Testis (tissue), 3 donors: ENCODE measurements around the gene FAM53A. TPM values are rescaled to one million over a fixed set of nuclear protein-coding genes. Genes with fewer than 3 reads are reported as not detected.
A peak's percentile ranks its signal among the peaks of the same experiment; 100 is the strongest.

Experiments used
- DNase-seq: peaks from one replicate; pipeline ENCODE4 v3.0.0-alpha.2; 2019
- H3K27ac ChIP-seq, 2 donors: fragments of 200-600 bp; sonication (generic); one replicate each; pipeline ENCODE4 v1.5.1; 2019
- H3K27me3 ChIP-seq: fragments of 200-600 bp; sonication (generic); one replicate; pipeline ENCODE4 v1.5.1; 2019
- H3K36me3 ChIP-seq: fragments of 200-600 bp; sonication (generic); one replicate; pipeline ENCODE4 v1.5.1; 2017; ENCODE audit warnings: low read depth; ENCODE audit errors: missing control alignments
- H3K4me1 ChIP-seq: fragments of 200-600 bp; sonication (generic); one replicate; pipeline ENCODE4 v1.5.1; 2019
- H3K4me3 ChIP-seq, 2 donors: fragments of 200-600 bp; sonication (generic); one replicate each; pipeline ENCODE4 v1.5.1; 2017 to 2019
- H3K9me3 ChIP-seq: fragments of 200-600 bp; sonication (generic); one replicate; pipeline ENCODE4 v1.5.1; 2017
- POLR2A ChIP-seq: fragments of 450-650 bp; IDR thresholded peaks from one replicate; pipeline ENCODE4 v1.6.1; 2017; ENCODE audit warnings: antibody characterized with exemption, mild to moderate bottlenecking, moderate library complexity
- WGBS, 2 donors: methylation state at CpG; one replicate each; pipeline ENCODE4 v1.1.5; 2018; 5-methylcytosine and 5-hydroxymethylcytosine counted together
- intact Hi-C: fragments of 100-400 bp; cut with DNase I; formaldehyde crosslinking; loops from one replicate; pipeline ENCODE4 v1.15.1; 2023; ENCODE audit warnings: low total_unique reads
- polyA plus RNA-seq: library from polyadenylated mRNA; stranded (reverse); fragments of 350-450 nt; fragmentation: Illumina TruSeq; extraction: RNeasy Lipid Tissue Mini Kit (QIAGEN cat#74804); gene quantifications from one replicate; pipeline ENCODE4 v1.2.3, GENCODE V29; 2014; ENCODE audit warnings: low read depth, low replicate concordance; ENCODE audit not compliant: insufficient read depth
- total RNA-seq, 2 donors: library from RNA; depleted of rRNA; stranded (reverse); fragments of >200 nt; gene quantifications; one replicate each; pipeline ENCODE4 v1.2.3, GENCODE V29; 2016
- TF ChIP-seq, protein P1 (sequence below), 3 experiments: fragments of 450-650 bp in 2 of 3; fragments of 200-600 bp in 1 of 3; sonication (generic) in 1 of 3; IDR thresholded peaks; one replicate each; pipeline ENCODE4 v1.5.1; 2016 to 2019; ENCODE audit warnings: antibody characterized with exemption in 3 of 3, mild to moderate bottlenecking in 2 of 3, moderate library complexity in 1 of 3

Gene FAM53A
- total and polyA plus RNA-seq, 3 donors from 2014 or later = 24.2 to 60.8 (median 41.3) TPM

DNA sequence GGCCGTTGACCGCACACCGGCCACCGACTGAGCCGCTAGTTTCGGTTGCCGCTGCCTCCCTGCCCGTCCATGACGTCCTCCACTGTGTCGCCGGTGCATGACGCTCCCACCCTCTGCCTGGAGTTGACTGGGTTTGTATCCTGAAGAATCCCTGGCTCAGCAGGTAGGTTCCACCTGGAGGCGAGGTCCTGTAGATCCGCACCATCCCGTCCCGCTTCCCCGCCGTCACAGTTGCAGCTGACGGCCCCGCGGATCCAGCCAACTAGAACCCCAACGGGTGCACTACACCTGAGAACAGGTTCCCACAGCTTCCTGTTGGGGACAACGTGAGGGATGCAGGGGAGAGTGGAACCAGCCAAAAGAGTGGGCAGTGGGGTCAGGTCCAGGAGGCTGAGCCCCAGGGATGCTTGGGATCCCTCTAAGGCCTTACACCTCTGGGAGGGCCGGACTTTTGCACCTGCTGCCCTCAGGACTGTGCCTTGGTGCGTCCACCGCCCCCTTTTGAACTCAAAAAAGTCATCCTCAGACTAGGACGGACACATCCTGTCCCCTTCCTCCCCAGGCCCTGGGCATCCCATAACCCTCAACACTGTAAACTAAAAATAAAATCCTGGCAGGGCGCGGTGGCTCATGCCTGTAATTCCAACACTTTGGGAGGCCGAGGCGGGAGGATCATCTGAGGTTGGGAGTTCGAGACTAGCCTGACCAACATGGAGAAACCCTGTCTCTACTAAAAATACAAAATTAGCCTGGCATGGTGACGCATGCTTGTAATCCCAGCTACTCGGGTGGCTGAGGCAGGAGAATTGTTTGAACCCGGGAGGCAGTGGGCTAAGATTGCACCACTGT lies 29.1 kb upstream of the FAM53A start:
- Histone ChIP-seq H3K9me3 (no peaks in the 10 kb centered on the region), H3K27me3 (no peaks in the 10 kb centered on the region), H3K4me3 (peak overlapping the region; percentile 93 to 95), H3K4me1 (peaks cover 37% of the 10 kb centered on the region), H3K27ac (peak overlapping the region; percentile 96 to 100), H3K36me3 (no peaks in the 10 kb centered on the region)
- WGBS, 2 donors = 24 to 48% methylated on average over 10 to 35 of the region's 35 CpGs
- intact Hi-C loops = loop anchor here (5.0 kb wide), 1 partner anchor 549 kb away; the partner anchor contains the start of gene MXD4
- DNase-seq = no peak
- TF ChIP-seq, protein P1, sequence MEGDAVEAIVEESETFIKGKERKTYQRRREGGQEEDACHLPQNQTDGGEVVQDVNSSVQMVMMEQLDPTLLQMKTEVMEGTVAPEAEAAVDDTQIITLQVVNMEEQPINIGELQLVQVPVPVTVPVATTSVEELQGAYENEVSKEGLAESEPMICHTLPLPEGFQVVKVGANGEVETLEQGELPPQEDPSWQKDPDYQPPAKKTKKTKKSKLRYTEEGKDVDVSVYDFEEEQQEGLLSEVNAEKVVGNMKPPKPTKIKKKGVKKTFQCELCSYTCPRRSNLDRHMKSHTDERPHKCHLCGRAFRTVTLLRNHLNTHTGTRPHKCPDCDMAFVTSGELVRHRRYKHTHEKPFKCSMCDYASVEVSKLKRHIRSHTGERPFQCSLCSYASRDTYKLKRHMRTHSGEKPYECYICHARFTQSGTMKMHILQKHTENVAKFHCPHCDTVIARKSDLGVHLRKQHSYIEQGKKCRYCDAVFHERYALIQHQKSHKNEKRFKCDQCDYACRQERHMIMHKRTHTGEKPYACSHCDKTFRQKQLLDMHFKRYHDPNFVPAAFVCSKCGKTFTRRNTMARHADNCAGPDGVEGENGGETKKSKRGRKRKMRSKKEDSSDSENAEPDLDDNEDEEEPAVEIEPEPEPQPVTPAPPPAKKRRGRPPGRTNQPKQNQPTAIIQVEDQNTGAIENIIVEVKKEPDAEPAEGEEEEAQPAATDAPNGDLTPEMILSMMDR (IDR thresholded peaks at IDR 0.05) = no peak
- no peak for TF ChIP-seq POLR2A

DNA sequence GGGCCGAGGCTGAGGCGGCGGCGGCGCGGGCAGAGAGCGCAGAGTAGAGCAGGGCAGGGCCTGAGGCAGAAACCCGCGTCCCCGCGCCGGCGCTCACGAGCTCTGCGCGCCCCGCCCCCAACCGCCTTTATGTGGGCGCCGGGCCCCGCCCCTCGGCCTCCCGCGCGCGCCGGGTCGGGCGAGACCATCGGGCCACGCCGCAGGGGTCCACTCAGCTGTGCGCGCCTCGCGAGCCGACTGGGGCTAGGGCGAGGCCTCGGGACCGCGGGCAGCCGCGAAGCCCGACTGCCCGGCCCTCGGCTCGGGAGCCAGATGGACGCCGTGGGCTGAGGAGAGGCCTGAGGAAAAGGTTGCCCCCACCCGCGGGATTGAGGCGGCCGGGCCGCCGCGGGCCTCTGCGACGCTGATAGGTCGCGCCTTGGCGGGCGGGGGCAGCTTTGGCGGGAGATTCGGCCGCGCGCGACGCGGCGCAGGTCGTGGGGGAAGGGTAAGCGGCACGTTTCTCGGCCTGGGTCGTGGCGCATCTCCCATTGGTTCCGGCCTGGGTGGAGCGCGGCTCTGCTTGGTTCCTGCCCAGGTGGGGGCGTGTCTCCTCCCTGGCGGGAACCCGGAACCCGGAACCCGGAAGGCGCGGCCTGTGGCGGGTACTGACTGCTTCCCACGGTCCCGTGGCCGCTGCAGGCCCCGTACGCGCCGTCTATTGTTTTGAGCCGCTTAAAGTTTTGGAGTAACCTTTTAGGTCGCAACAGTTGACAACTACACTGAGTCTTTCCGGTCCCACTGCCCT lies 28.3 kb upstream of the FAM53A start, which contains the start of gene SLBP:
TSS of gene SLBP (minus strand) at position 104 of the 787 bp plus-strand sequence. CDS start 131 bp downstream, outside the sequence.
- 0% methylated on average over 4 to 90 of the region's 98 CpGs for WGBS, 2 donors
- Histone ChIP-seq H3K27me3 (no peaks in the 10 kb centered on the region), H3K27ac (peak within 1 kb of the TSS; percentile 96 to 100), H3K9me3 (no peaks in the 10 kb centered on the region), H3K36me3 (no peaks in the 10 kb centered on the region), H3K4me3 (peak within 1 kb of the TSS; percentile 93 to 95), H3K4me1 (peaks cover 37% of the 10 kb centered on the region)
- DNase-seq = peak; percentile 97
- intact Hi-C loops = loop anchor here (5.0 kb wide), 1 partner anchor 550 kb away; the partner anchor contains the start of gene MXD4
- TF ChIP-seq, protein P1 (IDR thresholded peaks at IDR 0.05) = peak in 1 of 3 experiments; percentile 3
- peak; percentile 66 for TF ChIP-seq POLR2A

DNA sequence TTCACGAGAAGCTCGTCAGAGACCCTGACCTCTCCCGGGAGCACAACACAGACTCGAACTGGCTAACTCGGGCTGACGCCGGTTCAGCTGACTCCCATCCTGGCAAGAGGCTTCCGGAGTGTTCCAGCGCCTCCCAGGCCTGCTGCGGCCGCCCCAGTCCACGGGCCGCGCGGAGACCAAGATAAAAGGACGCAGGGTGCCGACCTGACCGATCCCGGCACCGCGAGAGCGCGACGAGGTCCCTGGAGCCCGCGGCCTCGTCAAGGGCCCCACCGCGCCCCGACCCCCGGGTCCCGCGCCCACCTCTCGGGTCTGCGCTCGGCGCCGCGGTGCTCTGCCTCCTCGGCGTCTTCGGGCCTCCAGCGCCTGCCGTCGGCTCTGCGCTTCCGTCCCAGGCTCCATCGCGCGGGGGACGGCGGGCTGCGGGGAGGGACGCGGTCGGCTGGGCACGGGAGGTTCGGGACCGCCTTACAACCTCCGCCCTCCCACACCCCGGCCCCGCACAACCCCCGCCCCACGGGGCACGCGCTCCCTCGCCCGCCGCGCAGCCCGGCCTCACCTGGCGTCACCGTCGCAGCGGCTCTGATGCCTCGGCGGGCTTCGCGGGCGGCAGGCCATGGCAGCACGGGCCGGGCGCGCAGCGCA lies 27.6 kb upstream of the FAM53A start:
- intact Hi-C loops = loop anchor here (5.0 kb wide), 1 partner anchor 551 kb away; the partner anchor contains the start of gene MXD4
- WGBS, 2 donors = 0% methylated on average over 1 to 55 of the region's 85 CpGs
- Histone ChIP-seq H3K27ac (peak overlapping the region; percentile 96 to 100), H3K27me3 (no peaks in the 10 kb centered on the region), H3K36me3 (no peaks in the 10 kb centered on the region), H3K4me1 (peaks cover 37% of the 10 kb centered on the region), H3K9me3 (no peaks in the 10 kb centered on the region), H3K4me3 (peak overlapping the region; percentile 93 to 95)
- peak; percentile 76 for DNase-seq
- no peak for TF ChIP-seq POLR2A
- TF ChIP-seq, protein P1 (IDR thresholded peaks at IDR 0.05) = no peak

- no peak for TF ChIP-seq POLR2A
- TF ChIP-seq, protein P1 (IDR thresholded peaks at IDR 0.05) = no peak
- intact Hi-C loops = loop anchor here (5.0 kb wide), 1 partner anchor 551 kb away; the partner anchor contains the start of gene MXD4
- peak overlapping the region; percentile 93 to 95 for H3K4me3 ChIP-seq
- no peaks in the 10 kb centered on the region for H3K36me3 ChIP-seq
- 8 to 10% methylated on average over 21 to 22 of the region's 22 CpGs for WGBS, 2 donors
- no peaks in the 10 kb centered on the region for H3K9me3 ChIP-seq
- no peak for DNase-seq
- H3K27me3 ChIP-seq = no peaks in the 10 kb centered on the region
- peak overlapping the region; percentile 96 to 100 for H3K27ac ChIP-seq
- peaks cover 37% of the 10 kb centered on the region for H3K4me1 ChIP-seq
These were observed 27.0 kb upstream of the FAM53A start for GRCh38 chr4:1711055-1711570.
